Panc1 (cell line): ENCODE data around the gene DDI2. TPM values are rescaled to one million over a fixed set of nuclear protein-coding genes. Genes with fewer than 3 reads are reported as not detected.

Experiments
- ATAC-seq: fragments of 200-7000 bp; cut with Tn5 transposase; 2 replicates; pipeline ENCODE4 v1.9.1; 2020; ENCODE audit warnings: mild to moderate bottlenecking, moderate library complexity
- BruUV-seq: library from RNA; stranded (reverse); fragments of 400-500 nt; replicated peaks from 2 replicates; lab custom pipeline; 2021; lab: Mats Ljungman, UMichigan
- CTCF ChIA-PET: fragments of 300-600 bp; sonication (Branson Sonifier 250); formaldehyde crosslinking; loops from one replicate; lab custom pipeline; 2022; ENCODE audit warnings: antibody characterized with exemption; lab: Charles Lee
- POLR2A ChIA-PET: fragments of 300-600 bp; sonication (Branson Sonifier 250); formaldehyde crosslinking; loops from one replicate; lab custom pipeline; 2022; ENCODE audit warnings: antibody characterized with exemption; lab: Charles Lee
- DNase-seq: peaks from one replicate; pipeline ENCODE4 v3.0.0-alpha.2; 2010; ENCODE audit warnings: low read depth, low spot score
- H3K27ac ChIP-seq: 2 replicates; pipeline ENCODE4 v1.5.1; 2011; ENCODE audit warnings: mild to moderate bottlenecking, low read length, inconsistent platforms
- H3K27me3 ChIP-seq: fragments of 200-500 bp; sonication (Bioruptor generic); 2 replicates; pipeline ENCODE4 v1.6.0; 2014; ENCODE audit warnings: low read length, inconsistent platforms; ENCODE audit not compliant: control insufficient read depth, insufficient read depth
- H3K36me3 ChIP-seq: fragments of 200-500 bp; sonication (Bioruptor generic); 2 replicates; pipeline ENCODE4 v1.5.1; 2014; ENCODE audit warnings: inconsistent platforms, mild to moderate bottlenecking, low read length, moderate library complexity; ENCODE audit not compliant: control insufficient read depth, insufficient read depth
- H3K4me1 ChIP-seq: 2 replicates; pipeline ENCODE4 v1.5.1; 2011; ENCODE audit warnings: inconsistent platforms, mild to moderate bottlenecking, low read length, moderate library complexity; ENCODE audit not compliant: control insufficient read depth, insufficient read depth
- H3K4me3 ChIP-seq, 2 experiments: 2 replicates each; pipeline ENCODE4 v1.5.1; 2011 to 2012; ENCODE audit warnings: low read depth in 2 of 2, low read length in 2 of 2, mild to moderate bottlenecking in 2 of 2, inconsistent platforms in 1 of 2, moderate library complexity in 1 of 2
- H3K9me3 ChIP-seq: fragments of 200-500 bp; sonication (Bioruptor generic); 2 replicates; pipeline ENCODE4 v1.5.1; 2014; ENCODE audit warnings: low read depth, mild to moderate bottlenecking, inconsistent platforms, low read length, moderate library complexity; ENCODE audit not compliant: control insufficient read depth, insufficient read depth
- POLR2AphosphoS5 ChIP-seq: IDR thresholded peaks from 2 replicates; pipeline ENCODE4 v1.6.1; 2012; ENCODE audit warnings: mild to moderate bottlenecking, low read depth, low read length, moderate library complexity
- SIN3A ChIP-seq: IDR thresholded peaks from 2 replicates; pipeline ENCODE4 v1.6.1; 2012; ENCODE audit warnings: low read depth, mild to moderate bottlenecking, low read length, moderate library complexity, borderline replicate concordance; ENCODE audit not compliant: insufficient read depth
- TCF7L2 ChIP-seq: IDR thresholded peaks from 2 replicates; pipeline ENCODE4 v1.6.1; 2011; ENCODE audit warnings: mild to moderate bottlenecking, low read depth, low read length, inconsistent platforms
- in situ Hi-C: cut with HindIII; loops from 2 replicates; pipeline ENCODE4 v1.10.0; 2016; ENCODE audit warnings: low sequenced_read_pairs, low pct_unique_long_range_greater_than_20kb
- intact Hi-C: fragments of 100-400 bp; cut with micrococcal nuclease; formaldehyde crosslinking; loops from one replicate; pipeline ENCODE4 v1.10.0; 2022; ENCODE audit not compliant: unreplicated experiment
- total RNA-seq: library from RNA; stranded (reverse); gene quantifications from one replicate; pipeline ENCODE4 v1.2.1, GENCODE V29; 2021; ENCODE audit not compliant: unreplicated experiment
- TF ChIP-seq, protein P1 (sequence below), 2 experiments: IDR thresholded peaks; 2 replicates each; pipeline ENCODE4 v1.6.1; 2011 to 2012; ENCODE audit warnings: low read depth in 2 of 2, control low read depth in 1 of 2, low read length in 1 of 2, mild to moderate bottlenecking in 1 of 2, moderate library complexity in 1 of 2; ENCODE audit not compliant: insufficient read depth in 1 of 2
- TF ChIP-seq, protein P2 (sequence below): fragments of 450-650 bp; IDR thresholded peaks from 2 replicates; pipeline ENCODE4 v1.5.1; 2017; ENCODE audit warnings: mild to moderate bottlenecking

The DDI2 gene
- total RNA-seq, 1 experiment from 2014 or later = 27.7 TPM

DNA sequence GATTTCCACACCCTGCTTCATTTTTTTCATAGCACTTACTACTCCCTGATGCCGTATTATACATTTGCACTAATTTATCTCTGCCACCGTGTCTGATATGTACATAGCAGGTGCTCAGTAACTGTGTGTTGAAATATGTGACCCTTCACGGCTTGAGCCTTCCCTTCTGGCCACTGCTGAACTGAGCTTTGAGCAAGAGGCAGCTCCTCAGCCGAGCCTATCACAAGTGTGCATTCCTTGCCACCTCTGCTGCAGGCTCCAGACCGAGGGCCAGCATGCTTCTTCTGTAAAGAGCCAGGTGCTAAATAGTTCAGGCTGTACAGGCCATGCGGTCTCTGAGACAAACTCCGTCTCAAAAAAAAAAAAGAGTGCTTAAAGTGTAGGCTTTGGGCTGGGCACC is 89.5 kb downstream of the DDI2 start:
- CTCF ChIA-PET = no interaction called here
- no peak for DNase-seq
- POLR2A ChIA-PET = interaction anchor here (0.7 kb wide), 1 partner anchor 52 kb away, joined by 4 read pairs; no protein-coding TSS in a partner anchor
- Histone ChIP-seq H3K9me3 (no peaks in the 10 kb centered on the region), H3K36me3 (no peaks in the 10 kb centered on the region), H3K4me3 (no peak overlapping the region), H3K27me3 (no peaks in the 10 kb centered on the region), H3K4me1 (peaks cover 3% of the 10 kb centered on the region; the same call in 1 of the 2 replicates), H3K27ac (no peak overlapping the region)
- no peak for ATAC-seq
- intact Hi-C loops (no loop called here), in situ Hi-C loops (no loop called here)
- BruUV-seq = no TSS peak
- TF ChIP-seq SIN3A (no peak), POLR2AphosphoS5 (no peak), TCF7L2 (no peak)
- TF ChIP-seq, protein P1, sequence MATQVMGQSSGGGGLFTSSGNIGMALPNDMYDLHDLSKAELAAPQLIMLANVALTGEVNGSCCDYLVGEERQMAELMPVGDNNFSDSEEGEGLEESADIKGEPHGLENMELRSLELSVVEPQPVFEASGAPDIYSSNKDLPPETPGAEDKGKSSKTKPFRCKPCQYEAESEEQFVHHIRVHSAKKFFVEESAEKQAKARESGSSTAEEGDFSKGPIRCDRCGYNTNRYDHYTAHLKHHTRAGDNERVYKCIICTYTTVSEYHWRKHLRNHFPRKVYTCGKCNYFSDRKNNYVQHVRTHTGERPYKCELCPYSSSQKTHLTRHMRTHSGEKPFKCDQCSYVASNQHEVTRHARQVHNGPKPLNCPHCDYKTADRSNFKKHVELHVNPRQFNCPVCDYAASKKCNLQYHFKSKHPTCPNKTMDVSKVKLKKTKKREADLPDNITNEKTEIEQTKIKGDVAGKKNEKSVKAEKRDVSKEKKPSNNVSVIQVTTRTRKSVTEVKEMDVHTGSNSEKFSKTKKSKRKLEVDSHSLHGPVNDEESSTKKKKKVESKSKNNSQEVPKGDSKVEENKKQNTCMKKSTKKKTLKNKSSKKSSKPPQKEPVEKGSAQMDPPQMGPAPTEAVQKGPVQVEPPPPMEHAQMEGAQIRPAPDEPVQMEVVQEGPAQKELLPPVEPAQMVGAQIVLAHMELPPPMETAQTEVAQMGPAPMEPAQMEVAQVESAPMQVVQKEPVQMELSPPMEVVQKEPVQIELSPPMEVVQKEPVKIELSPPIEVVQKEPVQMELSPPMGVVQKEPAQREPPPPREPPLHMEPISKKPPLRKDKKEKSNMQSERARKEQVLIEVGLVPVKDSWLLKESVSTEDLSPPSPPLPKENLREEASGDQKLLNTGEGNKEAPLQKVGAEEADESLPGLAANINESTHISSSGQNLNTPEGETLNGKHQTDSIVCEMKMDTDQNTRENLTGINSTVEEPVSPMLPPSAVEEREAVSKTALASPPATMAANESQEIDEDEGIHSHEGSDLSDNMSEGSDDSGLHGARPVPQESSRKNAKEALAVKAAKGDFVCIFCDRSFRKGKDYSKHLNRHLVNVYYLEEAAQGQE (IDR thresholded peaks at IDR 0.05; ENCODE audit: insufficient read depth in 1 of 2, low read depth in 2 of 2, low read length in 1 of 2) = no peak
- TF ChIP-seq, protein P2, sequence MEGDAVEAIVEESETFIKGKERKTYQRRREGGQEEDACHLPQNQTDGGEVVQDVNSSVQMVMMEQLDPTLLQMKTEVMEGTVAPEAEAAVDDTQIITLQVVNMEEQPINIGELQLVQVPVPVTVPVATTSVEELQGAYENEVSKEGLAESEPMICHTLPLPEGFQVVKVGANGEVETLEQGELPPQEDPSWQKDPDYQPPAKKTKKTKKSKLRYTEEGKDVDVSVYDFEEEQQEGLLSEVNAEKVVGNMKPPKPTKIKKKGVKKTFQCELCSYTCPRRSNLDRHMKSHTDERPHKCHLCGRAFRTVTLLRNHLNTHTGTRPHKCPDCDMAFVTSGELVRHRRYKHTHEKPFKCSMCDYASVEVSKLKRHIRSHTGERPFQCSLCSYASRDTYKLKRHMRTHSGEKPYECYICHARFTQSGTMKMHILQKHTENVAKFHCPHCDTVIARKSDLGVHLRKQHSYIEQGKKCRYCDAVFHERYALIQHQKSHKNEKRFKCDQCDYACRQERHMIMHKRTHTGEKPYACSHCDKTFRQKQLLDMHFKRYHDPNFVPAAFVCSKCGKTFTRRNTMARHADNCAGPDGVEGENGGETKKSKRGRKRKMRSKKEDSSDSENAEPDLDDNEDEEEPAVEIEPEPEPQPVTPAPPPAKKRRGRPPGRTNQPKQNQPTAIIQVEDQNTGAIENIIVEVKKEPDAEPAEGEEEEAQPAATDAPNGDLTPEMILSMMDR = no peak

DNA sequence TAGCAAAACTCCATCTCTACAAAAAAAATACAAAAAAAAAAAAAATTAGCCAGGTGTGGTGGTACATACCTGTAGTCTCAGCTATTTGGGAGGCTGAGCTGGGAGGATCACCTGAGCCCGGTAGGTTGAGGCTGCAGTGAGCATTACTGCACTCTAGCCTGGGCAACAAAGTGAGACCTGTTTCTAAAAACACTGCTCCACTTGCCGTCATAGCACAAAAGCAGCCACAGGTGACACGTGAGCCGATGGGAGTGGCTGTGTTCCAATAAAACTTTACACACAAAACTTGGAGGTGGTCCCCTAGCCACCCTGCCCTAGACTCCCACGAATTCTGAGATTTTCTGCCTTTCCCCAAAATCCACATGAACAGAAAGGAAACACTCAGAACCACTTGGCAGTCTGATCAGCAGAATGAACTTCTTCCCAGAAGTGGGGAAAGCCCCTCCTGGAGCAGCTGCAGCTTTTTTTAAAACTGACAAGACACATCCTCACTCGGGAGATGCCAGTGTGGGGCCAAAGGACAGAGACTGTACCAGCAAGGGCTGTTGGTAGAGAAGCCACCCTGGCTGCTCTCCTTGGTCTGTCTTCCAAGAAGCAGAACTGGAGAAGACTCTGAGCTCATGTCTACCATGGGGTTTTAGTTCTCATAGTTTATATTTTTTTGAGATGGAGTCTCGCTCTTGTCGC is 90.1 kb downstream of the DDI2 start:
- POLR2A ChIA-PET = no interaction called here
- no TSS peak for BruUV-seq
- intact Hi-C loops = no loop called here

More for the DNA sequence above, 90.1 kb downstream of the DDI2 start:
- no peak overlapping the region for H3K27ac ChIP-seq
- H3K4me3 ChIP-seq = no peak overlapping the region
- H3K4me1 ChIP-seq = peaks cover 3% of the 10 kb centered on the region; the same call in 1 of the 2 replicates
- in situ Hi-C loops = no loop called here
- no peaks in the 10 kb centered on the region for H3K36me3 ChIP-seq
- TF ChIP-seq SIN3A (no peak), TCF7L2 (no peak), POLR2AphosphoS5 (no peak)
- TF ChIP-seq, protein P1 (IDR thresholded peaks at IDR 0.05; ENCODE audit: insufficient read depth in 1 of 2, low read depth in 2 of 2, low read length in 1 of 2) = no peak
- TF ChIP-seq, protein P2 = no peak
- no peaks in the 10 kb centered on the region for H3K9me3 ChIP-seq
- no peak for ATAC-seq
- CTCF ChIA-PET = no interaction called here
- no peaks in the 10 kb centered on the region for H3K27me3 ChIP-seq
- no peak for DNase-seq
